GM18498 (cell line): Measurements from ENCODE around the gene TMEM147.
A peak's percentile ranks its signal among the peaks of the same experiment; 100 is the strongest.

Experiments used
- ATAC-seq: cut with Tn5 transposase; IDR thresholded peaks from one replicate; pipeline ENCODE4 v1.9.1; 2021; ENCODE audit warnings: mild to moderate bottlenecking, moderate library complexity; ENCODE audit not compliant: unreplicated experiment

Gene TMEM147

DNA sequence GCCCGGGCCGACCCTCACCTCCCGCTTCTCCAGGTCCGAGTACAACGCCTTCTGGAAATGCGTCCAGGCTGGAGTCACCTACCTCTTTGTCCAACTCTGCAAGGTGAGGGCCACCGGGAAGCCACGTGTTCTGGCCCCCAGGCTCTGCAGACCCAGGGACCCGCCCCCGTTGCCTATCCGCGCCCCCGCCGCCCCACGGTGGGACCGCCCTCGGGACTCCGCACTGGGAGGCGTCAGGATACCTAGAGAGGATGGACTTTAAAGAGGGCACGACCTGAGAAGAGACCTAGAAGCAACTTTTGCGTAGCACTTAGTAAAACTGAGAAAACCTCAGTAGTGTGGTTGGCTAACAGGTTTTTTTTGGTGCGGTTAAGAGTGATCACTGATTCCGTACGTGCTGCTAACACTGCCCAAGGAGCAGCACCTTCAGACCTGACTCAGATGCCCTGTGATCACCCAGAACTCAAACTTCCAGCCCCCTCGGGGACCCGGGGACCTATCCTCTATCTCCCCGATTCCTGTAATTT lies 492 bp downstream of the TMEM147 start:
- peak; percentile 56 for ATAC-seq

DNA sequence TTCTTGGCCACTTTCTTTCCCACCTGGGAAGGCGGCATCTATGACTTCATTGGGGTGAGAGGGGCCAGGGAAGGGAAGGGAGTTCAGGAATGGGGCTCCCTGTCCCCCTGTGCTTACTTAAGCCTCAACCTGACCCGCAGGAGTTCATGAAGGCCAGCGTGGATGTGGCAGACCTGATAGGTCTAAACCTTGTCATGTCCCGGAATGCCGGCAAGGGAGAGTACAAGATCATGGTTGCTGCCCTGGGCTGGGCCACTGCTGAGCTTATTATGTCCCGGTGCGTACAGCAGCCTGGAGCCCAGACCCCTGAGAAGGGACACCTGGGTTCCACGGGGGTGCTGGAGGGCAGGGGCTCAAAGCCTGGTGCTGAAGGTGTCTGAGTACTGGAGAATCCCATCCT lies 1.1 kb downstream of the TMEM147 start:
- no peak for ATAC-seq

DNA sequence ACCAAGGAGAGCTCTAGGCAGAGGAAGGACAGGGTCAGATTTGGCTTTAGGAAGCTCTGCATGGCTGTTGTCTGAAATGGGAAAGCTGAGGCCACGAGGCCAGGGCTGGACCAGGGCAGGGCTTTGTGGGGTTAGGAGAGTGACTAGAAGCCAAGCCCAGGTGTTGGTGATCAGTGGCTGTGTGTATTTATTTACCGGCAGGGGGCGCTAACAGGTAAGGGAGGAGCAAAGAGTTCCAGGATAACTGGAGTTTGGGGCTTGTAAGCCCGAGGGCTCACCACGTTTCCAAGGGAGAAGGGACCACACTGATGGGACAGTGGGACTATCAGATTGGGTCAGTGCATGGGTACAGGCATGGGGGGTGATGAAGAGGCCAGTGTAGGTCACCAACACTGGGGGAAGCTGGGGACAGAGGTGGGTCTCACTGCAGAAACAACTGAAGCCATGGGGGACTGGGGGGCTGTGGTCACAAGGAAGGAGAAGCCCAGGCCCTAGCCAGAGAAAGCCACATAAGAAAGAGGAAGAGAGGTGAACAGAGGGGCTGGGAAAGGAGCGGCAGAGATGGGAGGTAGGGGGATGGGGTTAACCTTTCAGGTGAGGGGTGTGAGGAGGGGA lies 3.9 kb downstream of the TMEM147 start:
- no peak for ATAC-seq

DNA sequence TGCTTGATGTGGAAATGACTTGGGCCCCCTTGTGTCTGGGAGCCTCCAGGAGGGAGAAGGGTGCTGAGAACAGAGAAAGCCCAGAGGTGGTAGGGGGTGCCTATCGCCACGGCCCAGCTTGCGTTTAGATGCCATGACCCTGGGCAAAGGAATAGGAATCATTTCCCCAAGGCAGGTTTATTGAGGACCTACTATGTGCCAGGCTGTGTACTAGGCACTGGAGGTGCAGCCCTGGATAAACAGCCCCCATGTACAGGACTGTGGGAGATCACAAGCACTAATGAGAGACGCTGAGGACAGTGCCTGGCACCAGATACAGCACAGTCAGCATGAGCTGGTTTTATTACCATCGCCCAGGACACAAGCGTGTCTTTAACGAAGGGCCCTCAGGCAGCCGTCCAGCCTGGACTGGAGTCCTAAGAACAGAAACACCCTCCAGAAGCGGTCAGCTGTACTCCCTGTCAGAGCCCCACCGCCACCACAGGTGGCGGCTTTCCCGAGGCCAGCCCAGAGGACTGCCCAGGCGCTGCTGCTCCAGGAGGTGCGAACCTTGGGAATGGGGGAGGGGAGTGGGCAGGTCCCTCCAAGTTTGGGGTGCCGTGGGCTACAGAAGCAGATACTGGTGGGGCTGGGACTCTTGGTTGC lies 4.6 kb downstream of the TMEM147 start:
- no peak for ATAC-seq

DNA sequence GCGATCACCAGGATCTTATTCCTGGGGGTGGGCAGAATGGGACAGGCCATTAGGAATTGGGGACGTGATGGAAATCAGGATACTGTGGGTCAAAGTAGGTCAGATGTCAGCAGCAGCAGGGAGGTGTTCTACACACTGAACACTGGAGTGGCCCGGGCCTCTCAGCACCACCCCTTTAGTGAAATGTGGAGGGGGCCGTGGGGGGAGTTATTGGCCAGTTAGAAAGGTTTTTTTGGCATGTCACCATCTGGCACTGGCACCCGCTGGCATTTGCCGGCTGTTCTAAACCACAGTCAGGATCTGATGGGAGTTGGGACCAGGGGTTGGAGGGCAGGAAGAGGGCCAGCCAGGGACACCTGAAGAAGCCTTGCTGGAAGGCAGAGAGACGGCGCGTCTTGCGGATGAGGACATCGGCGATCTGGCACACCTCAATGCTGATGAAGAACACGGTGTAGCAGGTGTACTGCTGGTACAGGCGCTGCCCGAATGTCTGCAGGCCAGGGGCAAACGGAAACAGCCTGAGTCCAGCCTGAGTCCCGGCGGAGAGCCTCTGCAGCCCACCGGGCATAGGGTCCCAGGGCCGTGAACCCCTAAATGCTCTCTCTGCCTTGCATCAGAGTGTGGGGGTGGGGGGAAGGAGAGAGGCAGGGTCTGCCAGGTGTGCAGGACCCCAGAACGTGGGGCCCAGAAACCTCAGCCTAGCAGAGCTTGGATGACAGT lies 5.8 kb downstream of the TMEM147 start:
- no peak for ATAC-seq

DNA sequence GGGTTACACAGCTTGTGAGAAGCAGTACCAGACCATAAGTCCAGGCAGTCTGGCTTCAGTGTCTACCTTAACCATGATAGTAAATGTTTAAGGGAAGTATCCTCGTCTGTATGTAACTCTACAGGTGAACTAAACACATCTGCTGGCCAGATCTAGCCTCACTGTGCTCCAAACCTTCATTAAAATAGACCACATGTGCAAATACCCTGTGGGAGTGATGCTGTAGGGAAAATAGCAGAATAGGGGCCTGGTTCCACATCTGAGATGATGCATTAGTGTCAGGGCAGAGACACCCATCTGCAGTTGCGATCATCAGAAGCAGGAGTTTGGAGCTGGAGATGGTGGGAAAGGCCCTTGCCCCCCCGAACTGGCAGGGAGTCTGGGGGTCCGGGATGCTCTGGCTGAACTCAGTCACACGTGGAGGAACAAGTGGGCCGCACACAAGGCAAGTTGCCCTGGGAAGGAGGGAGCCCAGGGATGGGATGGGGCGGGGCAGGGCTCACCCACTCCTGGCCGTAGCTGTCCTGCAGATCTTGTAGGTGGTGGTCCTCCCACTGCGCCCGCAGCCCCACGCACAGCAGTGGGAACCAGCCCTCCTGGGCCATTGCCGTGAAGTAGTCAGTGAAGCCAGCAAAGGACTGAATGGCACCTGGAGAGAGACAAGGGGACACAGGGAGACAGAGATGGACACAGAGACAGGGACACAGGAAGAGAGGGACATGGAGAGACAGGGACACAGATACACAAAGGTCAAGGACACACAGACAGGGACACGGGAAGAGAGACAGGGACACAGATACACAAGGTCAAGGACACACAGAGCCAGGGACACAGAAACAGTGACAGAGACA lies 7.3 kb downstream of the TMEM147 start:
- ATAC-seq = no peak

DNA sequence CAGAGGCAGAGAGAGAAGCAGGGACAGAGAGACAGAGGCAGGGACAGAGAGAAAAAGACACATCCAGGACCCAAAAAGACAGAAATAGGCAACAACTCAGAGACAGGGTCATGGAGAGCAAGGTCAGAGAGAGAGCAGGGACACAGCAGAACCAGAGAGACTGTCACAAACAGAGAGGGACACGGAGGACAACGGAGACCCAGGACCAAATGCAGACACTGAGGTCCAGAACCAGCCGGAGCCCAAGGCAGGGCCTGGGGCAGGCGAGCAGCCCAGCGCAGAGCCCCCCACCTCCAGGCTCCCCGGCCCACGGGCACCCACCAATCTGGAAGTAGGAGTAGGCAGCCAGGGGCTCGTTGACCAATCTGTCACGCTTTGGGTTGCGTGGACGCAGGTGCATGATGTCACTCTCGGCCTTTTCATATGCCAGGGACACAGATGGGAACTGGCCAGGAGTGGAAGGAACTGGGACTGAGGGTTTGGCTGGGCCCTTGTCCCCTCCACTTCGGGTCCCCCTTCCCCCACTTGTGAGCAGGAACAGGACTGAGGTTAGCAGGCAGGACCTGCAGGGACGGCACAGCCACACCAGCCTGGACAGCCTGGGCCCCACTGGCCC lies 8.1 kb downstream of the TMEM147 start:
- ATAC-seq = no peak

DNA sequence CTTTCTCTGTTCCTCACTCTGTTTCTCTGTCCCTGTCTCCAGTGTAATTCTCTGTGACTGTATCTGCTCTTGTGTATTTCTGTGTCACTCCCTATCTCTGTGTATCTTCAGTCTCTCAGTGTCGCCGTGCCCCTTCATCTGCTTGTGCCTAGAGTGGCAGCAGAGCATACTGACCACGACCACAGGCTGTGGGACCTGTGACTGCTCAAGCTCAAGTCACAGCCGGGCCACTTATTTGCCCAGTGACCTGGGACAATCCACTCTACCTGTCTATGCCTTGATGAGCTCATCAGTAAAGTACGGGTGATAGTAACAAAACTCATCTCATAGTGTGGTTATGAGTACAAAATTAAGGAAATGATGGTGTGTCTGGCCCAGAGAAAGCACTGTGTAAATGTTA lies 8.7 kb downstream of the TMEM147 start:
- ATAC-seq = no peak

DNA sequence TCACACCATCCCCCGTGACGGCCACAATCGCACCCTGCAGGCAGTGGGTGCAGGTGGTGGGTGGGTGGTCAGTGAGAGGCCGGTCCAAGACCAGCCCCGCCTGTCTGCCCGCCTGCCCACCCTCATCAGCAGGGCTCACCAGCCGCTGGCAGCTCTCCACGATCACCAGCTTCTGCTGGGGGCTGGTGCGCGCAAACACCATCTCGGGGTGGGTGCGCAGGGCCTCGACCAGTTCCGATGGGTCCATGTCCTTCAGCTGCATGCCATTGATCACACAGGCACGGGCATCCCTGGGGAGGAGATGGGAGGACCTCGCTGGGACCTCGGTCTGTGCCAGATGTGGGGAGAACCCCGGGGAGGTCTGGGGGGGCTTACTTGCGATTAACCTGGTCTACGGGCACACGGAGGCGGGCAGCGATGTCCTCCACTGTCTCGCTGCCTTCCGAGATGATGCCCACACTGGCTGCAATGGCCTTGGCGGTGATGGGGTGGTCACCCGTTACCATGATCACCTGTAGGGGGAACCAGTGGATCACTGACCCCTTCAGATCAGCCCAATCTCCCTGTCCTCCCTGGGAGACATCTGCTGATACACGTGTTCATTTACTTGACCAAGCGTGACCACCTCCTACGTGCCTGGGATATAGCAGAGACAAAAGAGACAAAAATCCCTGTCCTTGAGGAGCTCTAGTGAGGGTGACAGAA lies 10.0 kb downstream of the TMEM147 start:
- ATAC-seq = no peak

DNA sequence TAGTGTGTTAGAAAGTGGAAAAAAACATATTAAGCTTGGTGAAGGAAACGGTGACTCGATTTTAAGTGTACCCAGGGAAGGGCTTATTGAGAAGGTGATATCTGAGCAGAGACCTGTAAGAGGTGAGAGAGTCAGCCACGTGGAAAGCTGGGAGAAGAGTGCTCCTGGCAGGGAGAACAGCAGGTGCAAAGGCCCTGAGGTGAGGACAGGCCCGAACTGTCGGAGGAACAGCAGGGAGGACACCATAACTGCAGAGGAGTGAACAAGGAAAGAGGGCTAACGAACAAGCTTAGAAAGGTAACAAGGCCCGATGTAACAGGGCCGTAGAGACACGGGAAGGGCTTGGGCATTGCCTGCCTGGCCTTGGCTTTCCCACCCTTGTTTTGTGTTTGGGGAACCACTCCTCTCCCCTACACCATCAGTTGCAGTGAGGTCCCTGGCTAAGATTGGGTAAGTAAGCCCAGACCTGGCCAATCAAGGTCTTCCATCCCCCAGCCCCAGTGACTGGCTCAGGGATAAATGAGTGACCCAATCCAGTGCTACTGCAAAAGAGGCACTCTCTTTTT lies 10.7 kb downstream of the TMEM147 start:
- ATAC-seq = no peak

DNA sequence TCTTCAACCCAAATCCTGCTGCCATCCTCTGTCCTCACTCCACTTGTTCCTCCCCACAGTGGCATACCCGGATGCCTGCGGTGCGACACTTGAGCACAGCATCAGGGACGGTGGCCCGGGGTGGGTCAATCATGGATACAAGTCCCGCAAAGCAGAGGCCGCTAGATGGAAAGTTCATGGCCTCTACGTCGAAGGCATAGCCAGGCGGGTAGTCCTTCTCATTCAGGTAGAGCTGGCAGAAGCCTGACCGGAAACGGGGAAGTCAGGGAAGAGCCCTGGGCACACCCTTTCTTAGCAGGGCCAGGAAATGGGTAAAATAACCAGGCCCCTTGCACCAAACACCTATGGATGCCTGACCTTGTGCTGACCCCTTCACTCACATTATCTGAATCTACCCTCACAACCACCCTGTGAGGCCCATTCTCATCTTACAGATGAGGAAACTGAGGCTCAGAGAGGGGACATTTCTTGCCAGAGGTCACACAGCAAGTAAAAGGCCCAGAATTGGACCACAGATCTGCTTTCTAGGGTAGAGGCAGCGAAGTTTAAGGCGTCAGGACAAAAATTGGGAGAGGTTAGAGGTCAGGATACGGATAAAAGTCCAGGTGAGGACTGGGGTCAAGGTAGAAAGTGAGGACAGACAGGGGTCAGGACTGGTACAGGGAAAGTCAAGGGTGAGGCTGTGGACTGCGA lies 11.6 kb downstream of the TMEM147 start:
- ATAC-seq = no peak

DNA sequence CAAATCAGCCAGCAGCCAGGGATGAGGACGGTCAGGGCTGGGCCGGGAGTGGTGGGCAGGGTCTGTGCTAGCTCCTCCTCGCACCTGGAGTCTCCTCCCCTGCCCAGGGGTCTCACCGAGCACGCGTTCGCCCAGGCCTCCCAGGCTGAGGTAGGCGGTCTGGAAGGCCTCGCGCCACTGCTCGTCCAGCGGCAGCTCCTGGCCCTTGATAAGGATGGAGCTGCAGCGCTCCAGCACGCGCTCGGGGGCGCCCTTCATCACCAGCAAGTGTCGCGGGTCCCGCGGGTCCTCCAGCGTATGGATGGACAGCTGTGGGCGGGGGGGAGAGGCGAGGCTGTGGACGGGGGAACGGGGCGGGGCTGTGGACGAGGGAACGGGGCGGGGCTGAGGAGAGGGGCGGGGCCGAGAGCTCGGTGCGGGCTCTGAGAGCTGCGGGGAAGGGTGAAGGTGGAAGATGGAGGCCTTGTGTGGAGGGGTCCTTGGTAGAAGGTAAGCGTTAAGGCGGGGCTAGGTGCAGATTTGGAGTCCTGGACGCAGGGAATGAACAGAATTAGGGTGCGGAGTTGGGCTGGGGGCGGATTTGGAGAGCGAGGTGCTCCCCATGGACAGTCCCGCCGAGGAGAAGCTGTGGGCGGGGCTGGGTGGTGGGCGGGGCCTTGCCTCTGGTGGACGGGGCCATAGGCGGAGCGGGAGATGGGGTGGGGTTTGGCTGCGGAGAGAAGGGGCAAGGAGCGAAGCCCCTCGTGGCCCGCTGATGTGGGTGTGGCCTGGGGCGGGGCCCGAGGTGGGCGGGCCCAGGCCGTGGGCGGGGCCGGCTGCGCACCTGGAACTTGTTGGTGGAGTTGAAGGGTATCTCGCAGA lies 12.3 kb downstream of the TMEM147 start:
- ATAC-seq = no peak

DNA sequence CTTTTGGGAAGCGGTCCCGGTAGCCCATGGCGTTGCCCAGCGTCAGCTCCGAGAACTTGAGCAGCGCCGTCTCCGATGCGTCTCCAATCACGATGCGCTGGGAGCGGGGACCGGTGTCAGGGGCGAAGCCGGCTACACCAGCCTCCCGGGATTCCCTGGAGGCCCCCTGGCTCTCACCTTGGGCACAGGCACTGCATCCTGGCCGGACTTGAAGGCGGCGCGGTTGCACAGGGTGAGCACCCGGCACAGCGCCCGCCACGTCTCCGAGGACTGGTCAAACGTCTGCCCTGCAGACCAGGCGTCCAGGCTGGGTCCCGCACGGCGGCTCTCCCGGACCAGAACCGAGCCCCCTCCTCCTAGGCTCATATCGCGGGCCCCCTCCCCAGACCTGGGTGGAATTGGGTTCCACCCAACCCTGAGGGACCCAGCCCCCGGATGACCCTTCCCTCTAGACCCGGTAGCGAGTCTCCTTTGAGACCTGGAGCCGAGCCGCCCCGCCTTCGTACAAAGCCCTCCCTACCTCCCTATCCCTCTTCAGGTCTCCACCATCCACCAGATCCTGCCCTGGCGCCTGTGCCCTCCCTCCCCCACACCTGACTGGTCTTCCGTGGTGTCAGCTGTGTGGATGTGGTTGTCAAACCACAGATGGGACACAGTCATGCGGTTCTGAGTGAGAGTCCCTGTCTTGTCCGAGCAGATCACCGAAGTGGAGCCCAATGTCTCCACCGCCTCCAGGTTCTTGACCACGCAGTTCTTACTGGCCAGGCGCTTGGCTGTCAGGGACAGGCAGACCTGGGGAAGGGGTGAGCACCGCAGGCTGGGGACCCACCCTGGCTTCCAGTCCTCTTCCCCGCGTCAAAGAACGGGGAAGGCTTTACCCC lies 13.2 kb downstream of the TMEM147 start:
- ATAC-seq = no peak

DNA sequence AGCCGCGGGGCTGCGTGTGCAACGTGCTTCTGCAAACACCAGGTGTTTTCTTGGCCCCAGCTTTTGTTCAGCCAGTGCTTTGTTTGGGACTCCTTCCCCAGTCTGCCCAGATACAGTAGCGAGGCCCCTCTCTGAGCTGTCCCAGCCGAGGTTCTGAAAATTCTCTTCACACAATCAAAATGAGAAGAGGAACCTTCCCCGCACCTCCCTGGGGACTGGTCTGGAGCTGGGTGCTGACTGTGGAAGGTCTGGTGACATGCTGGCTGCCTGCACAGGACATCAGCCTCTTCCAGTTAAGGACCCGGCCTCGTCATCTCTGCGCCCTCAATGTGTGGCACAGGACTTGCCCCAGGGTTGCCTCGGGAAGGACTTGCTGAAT lies 13.8 kb downstream of the TMEM147 start:
- no peak for ATAC-seq

DNA sequence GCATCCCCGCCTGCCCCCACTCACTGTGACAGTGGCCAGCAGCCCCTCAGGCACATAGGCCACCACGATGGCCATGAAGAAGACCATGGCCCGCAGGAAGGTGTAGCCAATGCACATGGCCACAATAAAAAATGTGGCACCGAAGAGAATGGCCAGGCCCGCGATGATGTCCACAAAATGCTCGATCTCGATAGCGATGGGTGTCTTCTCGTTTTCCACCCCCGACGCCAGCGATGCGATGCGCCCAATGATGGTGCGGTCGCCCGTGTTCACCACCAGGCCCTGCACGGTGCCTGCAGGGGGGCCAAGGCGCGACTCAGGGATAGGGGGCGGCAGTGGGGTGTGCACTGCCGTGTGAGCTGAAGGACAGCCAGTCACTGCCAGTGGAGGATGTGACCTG lies 14.4 kb downstream of the TMEM147 start:
- no peak for ATAC-seq

DNA sequence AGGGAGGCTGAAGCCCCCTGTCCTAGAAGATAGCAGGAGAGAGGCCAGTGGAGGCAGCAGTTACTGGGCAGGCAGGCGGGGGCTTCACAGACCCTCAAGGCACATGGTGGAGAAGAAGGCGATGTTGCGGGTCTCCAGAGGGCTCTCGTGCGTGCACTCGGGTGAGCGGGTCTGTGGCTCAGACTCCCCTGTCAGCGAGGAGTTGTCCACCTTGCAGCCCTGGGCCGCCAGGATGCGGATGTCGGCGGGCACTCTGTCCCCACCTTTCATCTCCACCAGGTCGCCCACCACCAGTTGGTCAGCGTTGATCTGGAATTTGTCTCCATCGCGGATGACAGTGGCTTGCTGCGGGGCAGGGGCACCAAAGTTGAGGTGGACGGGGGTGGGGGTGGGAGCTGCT lies 14.8 kb downstream of the TMEM147 start:
- ATAC-seq = no peak

DNA sequence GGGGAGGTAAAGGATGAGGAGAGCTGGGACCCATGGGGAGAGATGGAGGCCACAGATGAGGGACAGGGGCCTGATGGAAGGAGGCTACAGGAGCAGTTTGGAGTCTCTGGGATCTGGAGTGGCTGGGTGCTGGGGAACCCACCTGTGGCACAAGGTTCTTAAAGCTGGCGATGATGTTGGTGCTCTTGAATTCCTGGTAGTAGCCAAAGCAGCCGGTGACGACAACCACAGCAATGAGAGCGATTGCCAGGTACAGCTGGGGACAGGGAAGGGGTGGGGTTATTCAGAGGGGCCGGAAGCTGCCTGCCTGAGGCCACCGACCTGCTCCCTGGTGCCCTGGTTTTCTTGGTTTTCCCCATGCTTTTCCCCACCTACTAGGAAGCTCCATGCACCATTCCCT lies 15.3 kb downstream of the TMEM147 start:
- ATAC-seq = no peak
